Stimulated activated CD4-positive, alpha-beta T cell treated with anti-CD3 and anti-CD28 coated beads, Interleukin-4, amount 100 ng/mL, for 1 hour (primary cell): ENCODE results near the gene COG3.

Experiments used
- DNase-seq: peaks from one replicate; pipeline ENCODE4 v3.0.0-alpha.2; 2020

Gene COG3

GRCh38 chr13:45564133-45564776 lies 99.5 kb downstream of the COG3 start:
- DNase-seq, result no peak

DNA sequence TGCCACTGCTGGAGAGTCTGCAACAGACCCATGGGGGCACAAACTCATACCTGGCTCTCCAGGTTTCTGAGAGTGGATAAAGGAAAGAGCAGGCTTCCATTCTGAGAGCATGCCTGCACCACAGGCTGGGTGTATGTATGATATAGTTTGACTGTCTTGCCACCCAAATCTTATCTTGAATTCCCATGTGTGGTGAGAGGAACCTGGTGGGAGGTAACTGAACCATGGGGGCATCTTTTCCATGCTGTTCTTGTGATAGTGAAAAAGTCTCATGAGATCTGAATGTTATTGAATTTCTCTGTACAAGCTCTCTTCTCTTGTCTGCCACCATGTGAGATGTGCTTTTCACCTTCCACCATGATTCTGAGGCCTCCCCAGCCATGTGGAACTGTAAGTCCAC lies 100.6 kb downstream of the COG3 start:
- no peak for DNase-seq

DNA sequence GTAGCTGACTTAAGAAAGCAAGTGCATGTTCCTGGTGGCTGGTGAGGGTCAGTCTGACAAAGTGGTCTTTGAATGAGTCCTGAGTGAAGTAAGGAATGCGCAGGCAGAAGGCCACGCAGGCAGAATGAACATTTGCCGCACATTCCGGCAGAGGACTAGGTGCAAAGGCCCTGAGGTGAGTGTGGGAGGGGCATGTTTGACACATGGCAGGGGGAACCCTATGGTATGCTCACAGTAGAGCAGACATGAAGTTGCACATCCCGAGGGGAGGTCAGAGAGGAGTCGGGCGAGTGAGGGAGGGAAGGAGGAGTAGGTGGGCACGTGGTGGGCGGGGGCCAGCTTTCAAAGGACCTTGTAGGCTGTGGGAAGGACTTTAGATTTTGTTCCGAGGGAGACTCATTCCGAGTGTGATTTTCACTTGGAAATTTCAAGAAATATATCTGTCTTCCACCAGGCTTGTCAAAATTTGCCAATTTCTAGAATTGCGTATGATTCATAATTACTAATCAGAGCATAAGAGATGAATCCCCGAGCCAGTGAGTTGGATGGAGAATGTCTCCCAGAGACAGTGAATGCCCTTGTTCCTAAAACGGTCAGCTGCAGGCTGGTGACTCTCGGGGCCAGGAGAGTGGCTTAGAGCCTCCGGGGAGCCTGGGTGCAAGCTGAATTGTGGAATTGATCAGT lies 110.5 kb downstream of the COG3 start:
- DNase-seq, result no peak

DNA sequence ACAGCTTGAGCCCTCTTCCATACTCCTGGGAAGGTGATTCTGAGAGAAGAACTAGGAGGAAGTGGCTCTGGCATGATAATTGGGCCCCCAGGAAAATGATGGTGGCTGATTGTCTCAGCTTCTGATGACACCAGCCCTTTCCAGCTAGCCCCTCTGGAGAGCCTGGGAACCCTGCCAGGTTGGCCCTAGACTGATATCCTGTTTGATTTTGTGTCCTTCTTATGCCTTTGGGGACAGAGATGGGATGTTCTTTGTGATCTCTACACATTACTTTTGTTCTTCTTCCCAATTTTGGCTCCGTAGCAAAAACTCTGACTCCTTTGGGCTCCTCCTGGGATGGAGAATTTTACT lies 111.1 kb downstream of the COG3 start:
- no peak for DNase-seq

DNA sequence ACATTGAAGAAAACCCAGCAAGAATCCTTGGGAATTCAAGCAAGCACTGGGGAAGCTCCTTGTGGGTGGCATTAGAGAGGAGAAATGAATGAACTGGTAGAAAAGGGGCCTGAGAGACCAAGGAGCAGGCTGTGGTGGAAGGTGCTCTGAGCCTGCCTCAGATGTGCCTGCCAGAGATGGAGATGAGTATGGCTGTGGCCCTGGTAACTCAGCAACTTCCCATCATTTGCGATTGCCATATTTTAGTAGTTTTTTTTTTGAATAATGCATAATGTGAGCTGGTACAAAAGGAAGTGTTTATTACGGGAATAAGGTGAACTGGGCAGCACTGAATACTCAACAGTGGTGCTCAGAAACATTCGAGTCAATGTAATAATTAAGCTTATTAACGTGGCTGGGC lies 111.7 kb downstream of the COG3 start:
- DNase-seq, result no peak

GRCh38 chr13:45582408-45583076 lies 117.8 kb downstream of the COG3 start:
- DNase-seq, result no peak

GRCh38 chr13:45584816-45585215 lies 120.1 kb downstream of the COG3 start:
- no peak for DNase-seq
